ENCODE measurements around the gene HRAS.

- TF ChIP-seq REST (IDR thresholded peaks at IDR 0.05; ENCODE audit: borderline replicate concordance in 1 of 2, low read depth in 1 of 2, low read length in 2 of 2) (no peak), ZNF142 (CRISPR knock-in tag; IDR thresholded peaks at IDR 0.05) (no peak)
Observed at GRCh38 chr11:490930-491260, 44.5 kb downstream of the HRAS start.
